Heart left ventricle (tissue), 16 donors: ENCODE results near the gene DAPL1. TPM values are rescaled to one million over a fixed set of nuclear protein-coding genes. Genes with fewer than 3 reads are reported as not detected.
A peak's percentile ranks its signal among the peaks of the same experiment; 100 is the strongest.

Experiments used
- ATAC-seq, 4 donors: fragments of 200-7000 bp; cut with Tn5 transposase; one replicate each; pipeline ENCODE4 v1.9.1; 2020 to 2022; ENCODE audit warnings: moderate library complexity in 4 of 4, mild to moderate bottlenecking in 3 of 4, moderate number of reproducible peaks in 1 of 4
- DNase-seq, 5 donors: peaks; one replicate each; pipeline ENCODE4 v3.0.0-alpha.2; 2020
- H3K27ac ChIP-seq, 12 donors: fragments of 200-600 bp; sonication (generic) in 4 of 12; one replicate each; pipeline versions ENCODE4 v1.5.0 to v1.8.0; 2016 to 2022; ENCODE audit warnings: mild to moderate bottlenecking in 2 of 12
- H3K27me3 ChIP-seq, 9 donors: fragments of 200-600 bp; sonication (generic) in 2 of 9; one replicate each; pipeline versions ENCODE4 v1.5.1 to v1.8.0; 2016 to 2022; ENCODE audit warnings: mild to moderate bottlenecking in 3 of 9
- H3K36me3 ChIP-seq, 9 donors: fragments of 200-600 bp; sonication (generic) in 2 of 9; one replicate each; pipeline versions ENCODE4 v1.5.0 to v1.8.0; 2018 to 2022; ENCODE audit warnings: mild to moderate bottlenecking in 2 of 9
- H3K4me1 ChIP-seq, 12 donors: fragments of 200-600 bp; sonication (generic) in 4 of 12; one replicate each; pipeline versions ENCODE4 v1.5.0 to v1.8.0; 2016 to 2022; ENCODE audit warnings: mild to moderate bottlenecking in 3 of 12
- H3K4me3 ChIP-seq, 12 donors: fragments of 200-600 bp; sonication (generic) in 4 of 12; one replicate each; pipeline versions ENCODE4 v1.5.0 to v1.8.0; 2017 to 2022; ENCODE audit warnings: mild to moderate bottlenecking in 9 of 12, moderate library complexity in 4 of 12
- H3K9me3 ChIP-seq, 12 donors: fragments of 200-600 bp; sonication (generic) in 4 of 12; one replicate each; pipeline versions ENCODE4 v1.5.0 to v1.8.0; 2016 to 2022; ENCODE audit warnings: mild to moderate bottlenecking in 1 of 12
- POLR2A ChIP-seq, 2 donors: fragments of 450-650 bp; IDR thresholded peaks; one replicate each; pipeline ENCODE4 v1.6.1; 2017; ENCODE audit warnings: antibody characterized with exemption in 2 of 2, mild to moderate bottlenecking in 2 of 2, moderate library complexity in 2 of 2
- WGBS, 4 donors: extraction: QIAGEN DNeasy Blood & Tissue Kit in 2 of 4; methylation state at CpG; one replicate each; pipeline versions ENCODE4 v1.1.5 to v1.1.7; 2013 to 2018; 5-methylcytosine and 5-hydroxymethylcytosine counted together
- intact Hi-C, 10 donors: fragments of 100-400 bp; cut with DNase I; formaldehyde crosslinking; loops; one replicate each; pipeline versions ENCODE4 v1.11.1 to v1.14.2; 2022
- polyA plus RNA-seq, 2 donors: library from polyadenylated mRNA; stranded (reverse); fragments of 200-250 nt; gene quantifications; one replicate each; pipeline ENCODE4 v1.2.3, GENCODE V29; 2013
- total RNA-seq, 9 donors: library from RNA; depleted of rRNA in 2 of 9; stranded (reverse); fragments of >200 nt in 2 of 9; fragmentation: NEBNext Ultra II Directional in 3 of 9; extraction: Animal tissue kit (Norgen Biotek cat#: 25700) in 3 of 9; gene quantifications; one replicate each; pipeline versions ENCODE4 v1.1.0 to v1.2.4, GENCODE V29; 2016 to 2023
- TF ChIP-seq, protein P1 (sequence below), 12 donors: fragments of 200-600 bp; sonication (generic) in 4 of 12; IDR thresholded peaks; one replicate each; pipeline versions ENCODE4 v1.5.0 to v1.8.0; 2018 to 2022; ENCODE audit warnings: antibody characterized with exemption in 12 of 12, mild to moderate bottlenecking in 5 of 12
- donor health status: ischemic (EF 13 %, LVEDD 7.1; RV severe dilation, severe dysfunction).
- donor health status: healthy with polysubstance abuse.
- donor health status: DM: no; HTN: yes; CAD: no.
- donor health status: DM: no; HTN: no; CAD: no.
- donor health status: ischemic (EF 25% LVEDD 6.9; RV normal size, moderate dysfunction).
- donor health status: ischemic (EF 25% LVEDD 5.7; RV mildly dilated, moderate dysfunction).
- donor health status: healthy.
- donor health status: DM: yes; HTN: yes; CAD: no.
- donor health status: ischemic (EF 35%, LVEDD 5.7; RV mildly dilated, moderate dysfunction).
- donor health status: nonischemic (EF 11% LVEDD 7.7; RV severe dilation, severe dysfunction).
- donor health status: DM: yes; HTN: yes; CAD: no.
- donor health status: PGD.
- donor health status: ischemic (EF 29% LVEDD 5.4; RV normal size, mild dysfunction).
- donor health status: nonischemic (EF 23%, LVEDD 6.1; RV moderate dilation, normal function).

Gene DAPL1
- total and polyA plus RNA-seq, 11 donors: 1.3 TPM; not detected in 10

DNA sequence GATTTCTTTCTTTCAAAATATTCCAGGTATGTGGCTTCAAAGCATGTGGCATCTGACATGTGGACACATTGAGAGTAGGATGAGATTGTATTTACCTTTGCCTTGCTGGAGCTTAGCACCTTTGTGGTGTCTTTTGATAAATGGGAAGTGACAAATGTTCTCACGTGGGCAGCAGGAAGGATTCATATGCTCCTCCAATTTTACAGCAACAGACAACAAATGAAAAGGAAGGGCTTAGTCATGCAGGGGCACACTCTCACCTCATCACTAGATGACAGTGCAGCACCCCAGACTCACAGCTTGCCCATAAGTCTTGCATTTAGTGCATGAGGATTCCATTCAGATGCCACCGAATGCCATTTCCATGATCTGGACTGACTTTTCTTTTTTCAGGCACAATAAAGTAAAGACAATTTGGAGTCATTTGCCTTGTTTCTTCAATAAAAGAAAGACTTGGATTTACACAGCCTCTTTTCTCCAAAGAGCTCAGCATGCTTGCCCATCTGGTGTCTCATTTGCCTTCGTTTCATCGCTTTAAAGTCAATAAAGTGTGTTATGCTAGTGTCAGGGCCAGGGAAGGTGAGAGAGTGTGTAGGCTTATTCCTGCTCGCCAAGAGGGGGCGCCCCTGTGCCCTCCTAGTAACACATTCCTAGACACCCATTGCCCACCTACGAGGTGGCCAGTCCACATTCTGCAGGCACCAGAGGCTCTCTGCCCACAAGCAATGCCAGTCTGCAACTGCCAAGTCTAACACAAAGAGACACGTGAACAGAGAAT, 39.6 kb upstream of the DAPL1 start:
- Histone ChIP-seq H3K36me3 (no peaks in the 10 kb centered on the region), H3K9me3 (peaks cover 0 to 11% (median 0%) of the 10 kb centered on the region in 12 donors), H3K27me3 (no peaks in the 10 kb centered on the region), H3K27ac (no peak overlapping the region), H3K4me1 (peaks cover 0 to 12% (median 8%) of the 10 kb centered on the region in 12 donors), H3K4me3 (no peak overlapping the region)
- no peak for TF ChIP-seq POLR2A (IDR thresholded peaks at IDR 0.05)
- TF ChIP-seq, protein P1, sequence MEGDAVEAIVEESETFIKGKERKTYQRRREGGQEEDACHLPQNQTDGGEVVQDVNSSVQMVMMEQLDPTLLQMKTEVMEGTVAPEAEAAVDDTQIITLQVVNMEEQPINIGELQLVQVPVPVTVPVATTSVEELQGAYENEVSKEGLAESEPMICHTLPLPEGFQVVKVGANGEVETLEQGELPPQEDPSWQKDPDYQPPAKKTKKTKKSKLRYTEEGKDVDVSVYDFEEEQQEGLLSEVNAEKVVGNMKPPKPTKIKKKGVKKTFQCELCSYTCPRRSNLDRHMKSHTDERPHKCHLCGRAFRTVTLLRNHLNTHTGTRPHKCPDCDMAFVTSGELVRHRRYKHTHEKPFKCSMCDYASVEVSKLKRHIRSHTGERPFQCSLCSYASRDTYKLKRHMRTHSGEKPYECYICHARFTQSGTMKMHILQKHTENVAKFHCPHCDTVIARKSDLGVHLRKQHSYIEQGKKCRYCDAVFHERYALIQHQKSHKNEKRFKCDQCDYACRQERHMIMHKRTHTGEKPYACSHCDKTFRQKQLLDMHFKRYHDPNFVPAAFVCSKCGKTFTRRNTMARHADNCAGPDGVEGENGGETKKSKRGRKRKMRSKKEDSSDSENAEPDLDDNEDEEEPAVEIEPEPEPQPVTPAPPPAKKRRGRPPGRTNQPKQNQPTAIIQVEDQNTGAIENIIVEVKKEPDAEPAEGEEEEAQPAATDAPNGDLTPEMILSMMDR (IDR thresholded peaks at IDR 0.05): peak in 5 of 12 donors; percentile 10 to 28 (median 25)
- 56 to 62% (median 61%) methylated on average over 7 to 8 of the region's 8 CpGs for WGBS, 4 donors
- ATAC-seq (no peak), DNase-seq (no peak)
- intact Hi-C loops: loop anchor here in 3 of 10 donors (2.0 to 10.0 kb wide), 4 partner anchors 91 to 723 kb away; no protein-coding TSS in a partner anchor

DNA sequence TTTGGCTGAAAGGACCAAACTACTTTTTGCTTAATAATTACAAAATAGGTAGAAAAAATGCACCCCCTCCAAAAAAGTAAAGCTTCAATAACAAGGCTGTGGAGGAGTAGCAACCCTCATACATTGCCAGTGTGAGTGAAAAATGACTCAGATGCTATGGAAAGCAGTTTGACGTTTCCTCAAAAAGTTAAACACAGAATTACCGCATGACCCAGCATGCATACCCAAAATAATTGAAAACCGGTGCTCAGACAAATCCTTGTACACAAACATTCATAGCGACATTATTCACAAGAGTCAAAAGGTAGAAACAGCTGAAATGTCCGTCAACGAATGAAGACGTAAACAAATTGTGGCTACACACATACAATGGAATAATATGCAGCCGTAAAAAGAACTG, 38.8 kb upstream of the DAPL1 start:
- Histone ChIP-seq H3K27me3 (no peaks in the 10 kb centered on the region), H3K4me3 (no peak overlapping the region), H3K27ac (no peak overlapping the region), H3K4me1 (peaks cover 0 to 12% (median 8%) of the 10 kb centered on the region in 12 donors), H3K36me3 (no peaks in the 10 kb centered on the region), H3K9me3 (peaks cover 0 to 11% (median 0%) of the 10 kb centered on the region in 12 donors)
- ATAC-seq (no peak), DNase-seq (no peak)
- intact Hi-C loops: loop anchor here in 2 of 10 donors (5.0 to 10.0 kb wide), 3 partner anchors 92 to 724 kb away; no protein-coding TSS in a partner anchor
- WGBS, 4 donors: 93 to 95% (median 94%) methylated on average over 8 of the region's 8 CpGs
- TF ChIP-seq POLR2A (IDR thresholded peaks at IDR 0.05): no peak
- TF ChIP-seq, protein P1 (IDR thresholded peaks at IDR 0.05): no peak

DNA sequence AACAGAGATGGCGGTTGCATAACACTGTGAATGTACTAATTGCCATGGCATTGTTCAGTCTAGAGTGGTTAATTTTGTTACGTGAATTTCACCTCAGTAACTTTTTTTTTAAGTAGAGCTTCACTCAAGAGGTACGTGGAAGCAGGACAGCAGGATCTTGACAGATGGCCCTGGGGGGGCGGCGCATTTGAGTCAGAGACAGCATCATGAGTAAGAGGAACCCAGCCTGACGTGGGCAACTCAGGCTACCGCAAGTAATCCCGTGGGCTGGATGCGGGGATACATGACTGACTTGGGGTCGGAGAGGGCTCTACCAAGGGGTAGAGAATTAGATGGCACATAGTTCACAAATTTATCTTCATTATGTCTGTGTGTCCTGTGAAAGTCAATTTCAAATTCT, 38.1 kb upstream of the DAPL1 start:
- TF ChIP-seq, protein P1 (IDR thresholded peaks at IDR 0.05): no peak
- TF ChIP-seq POLR2A (IDR thresholded peaks at IDR 0.05): no peak
- WGBS, 4 donors: 85 to 95% (median 92%) methylated on average over 10 of the region's 10 CpGs

DNA sequence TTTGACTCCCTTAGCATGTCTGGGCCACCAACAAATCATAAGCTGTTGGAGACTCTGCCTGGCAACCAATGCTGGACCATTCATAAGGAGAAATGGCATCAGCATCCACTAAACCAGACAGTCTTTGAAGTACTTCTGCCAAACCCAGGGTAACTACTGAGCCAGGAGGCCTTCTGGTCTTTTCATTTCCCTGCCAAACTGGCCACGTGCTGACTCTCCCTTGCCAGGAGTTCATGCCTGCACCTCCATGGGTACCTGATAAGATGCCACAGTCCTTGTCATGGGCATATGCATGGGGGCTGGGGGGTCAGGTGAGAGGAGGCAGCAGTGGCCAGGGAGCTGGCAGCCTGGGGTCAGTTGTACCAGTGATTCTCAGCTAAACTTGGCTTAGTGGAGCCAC, 34.2 kb upstream of the DAPL1 start:
- Histone ChIP-seq H3K36me3 (no peaks in the 10 kb centered on the region), H3K9me3 (peaks cover 0 to 11% (median 0%) of the 10 kb centered on the region in 12 donors), H3K27me3 (no peaks in the 10 kb centered on the region), H3K27ac (no peak overlapping the region), H3K4me1 (peaks cover 0 to 5% (median 0%) of the 10 kb centered on the region in 12 donors), H3K4me3 (no peak overlapping the region)
- TF ChIP-seq, protein P1 (IDR thresholded peaks at IDR 0.05): no peak
- no peak for TF ChIP-seq POLR2A (IDR thresholded peaks at IDR 0.05)
- peak; percentile 75 to 89 (median 78) for ATAC-seq
- WGBS, 4 donors: 31 to 56% (median 39%) methylated on average over 1 of the region's 1 CpG
- peak in 3 of 5 donors; percentile 32 to 61 (median 32) for DNase-seq
- intact Hi-C loops: no loop called here

More for the DNA sequence above, 38.1 kb upstream of the DAPL1 start:
- intact Hi-C loops: loop anchor here in 2 of 10 donors (5.0 to 10.0 kb wide), 3 partner anchors 92 to 725 kb away; no protein-coding TSS in a partner anchor
- Histone ChIP-seq H3K27me3 (no peaks in the 10 kb centered on the region), H3K27ac (no peak overlapping the region), H3K4me1 (peaks cover 0 to 12% (median 8%) of the 10 kb centered on the region in 12 donors), H3K36me3 (no peaks in the 10 kb centered on the region), H3K9me3 (peaks cover 0 to 11% (median 0%) of the 10 kb centered on the region in 12 donors), H3K4me3 (no peak overlapping the region)
- DNase-seq (no peak), ATAC-seq (no peak)
